Measurements from ENCODE around the gene METTL27.

Gene METTL27

DNA sequence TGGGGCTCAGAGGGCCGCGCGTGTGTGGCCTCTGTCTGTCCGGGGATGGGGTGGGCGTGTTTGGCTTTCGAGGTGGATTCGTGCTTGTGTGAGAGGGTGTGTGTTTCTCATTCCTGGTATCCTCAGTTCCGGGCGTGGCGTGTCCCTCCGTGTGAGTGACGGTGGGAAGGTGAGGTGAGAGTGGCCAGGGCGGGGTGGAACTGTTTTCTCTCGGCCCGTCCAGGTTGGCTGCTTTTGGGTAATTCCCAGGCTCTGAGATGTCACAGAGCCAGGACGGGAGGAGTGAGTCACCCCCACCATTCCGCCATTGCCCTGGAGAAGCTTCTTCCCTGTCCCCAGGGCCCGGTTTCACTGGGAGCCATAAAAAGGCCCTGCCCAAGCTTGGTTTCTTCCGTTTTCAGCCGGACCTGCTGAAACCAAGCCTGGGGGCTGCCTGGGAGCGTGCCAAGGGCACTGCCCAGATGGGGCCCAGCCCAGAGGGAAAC, 32.8 kb downstream of the METTL27 start:
- H4K8ac ChIP-seq (ENCODE audit: low read depth, low read length), result peak overlapping the region; percentile 6
- no peaks in the 10 kb centered on the region for H3K9me3 ChIP-seq (ENCODE audit: insufficient read depth, low read depth, low read length)
- H3K36me3 ChIP-seq (ENCODE audit: control insufficient read depth in 1 of 2, insufficient read depth in 2 of 2, low read length in 2 of 2), result no peaks in the 10 kb centered on the region
- no peak overlapping the region for H3K9ac ChIP-seq (ENCODE audit: low read length)
- peak overlapping the region; percentile 81 for H2AK5ac ChIP-seq (ENCODE audit: low read length)
- H2BK12ac ChIP-seq (ENCODE audit: low read length), result peak overlapping the region; percentile 46
- H2BK5ac ChIP-seq (ENCODE audit: low read depth, low read length, poor library complexity), result no peak overlapping the region
- H3K4me2 ChIP-seq (ENCODE audit: low read length), result no peak overlapping the region
- peaks cover 3% of the 10 kb centered on the region for H3K79me1 ChIP-seq (ENCODE audit: low read length)
- no peak overlapping the region for H2BK120ac ChIP-seq (ENCODE audit: insufficient read depth, low read length, poor library complexity)
- peak overlapping the region; percentile 25 for H3K18ac ChIP-seq (ENCODE audit: low read length)
- H3K79me2 ChIP-seq (ENCODE audit: control insufficient read depth, insufficient read depth, low read length, poor library complexity), result no peaks in the 10 kb centered on the region
- no peak overlapping the region for H4K12ac ChIP-seq (ENCODE audit: low read depth, low read length)
- peak; percentile 61 to 70 for DNase-seq
- H3K4me3 ChIP-seq (ENCODE audit: low read depth, low read length), result no peak overlapping the region
- no peak overlapping the region for H3K23ac ChIP-seq (ENCODE audit: low read length)
- H3K4ac ChIP-seq (ENCODE audit: low read depth, low read length), result no peak overlapping the region
- peak overlapping the region; percentile 37 for H3K27ac ChIP-seq (ENCODE audit: low read depth, low read length)
- H2AFZ ChIP-seq (ENCODE audit: insufficient read depth, low read length, poor library complexity), result no peak overlapping the region
- H4K91ac ChIP-seq (ENCODE audit: low read depth, low read length), result peak overlapping the region; percentile 36
- no peaks in the 10 kb centered on the region for H3K27me3 ChIP-seq (ENCODE audit: insufficient read depth, low read length)
- peaks cover 6 to 8% of the 10 kb centered on the region in 2 experiments for H3K4me1 ChIP-seq (ENCODE audit: control insufficient read depth in 1 of 2, insufficient read depth in 2 of 2, low read length in 2 of 2)
- WGBS (ENCODE audit: extremely low coverage, insufficient coverage, insufficient read length), result no CpG with 5 or more reads among the region's 21 CpGs
- H3K14ac ChIP-seq (ENCODE audit: low read length), result peak overlapping the region; percentile 22

DNA sequence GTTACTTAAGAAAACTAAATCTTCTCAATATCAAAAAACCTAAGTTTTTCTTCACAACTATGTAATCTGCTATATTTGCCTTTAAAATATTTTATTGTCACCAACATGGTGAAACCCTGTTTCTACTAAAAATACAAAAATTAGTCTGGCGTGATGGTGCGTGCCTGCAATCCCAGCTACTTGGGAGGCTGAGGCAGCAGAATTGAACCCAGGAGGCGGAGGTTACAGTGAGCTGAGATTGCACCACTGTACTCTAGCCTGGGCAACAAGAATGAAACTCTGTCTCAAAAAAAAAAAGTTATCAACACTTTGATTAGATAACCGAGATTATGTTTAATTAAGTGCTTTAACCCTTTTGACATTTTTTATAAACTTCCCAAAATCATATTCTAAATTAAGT, 39.9 kb downstream of the METTL27 start:
- no CpG with 5 or more reads among the region's 4 CpGs for WGBS (ENCODE audit: extremely low coverage, insufficient coverage, insufficient read length)
- H3K27ac ChIP-seq (ENCODE audit: low read depth, low read length), result no peak overlapping the region
- H3K79me1 ChIP-seq (ENCODE audit: low read length), result peaks cover 4% of the 10 kb centered on the region

DNA sequence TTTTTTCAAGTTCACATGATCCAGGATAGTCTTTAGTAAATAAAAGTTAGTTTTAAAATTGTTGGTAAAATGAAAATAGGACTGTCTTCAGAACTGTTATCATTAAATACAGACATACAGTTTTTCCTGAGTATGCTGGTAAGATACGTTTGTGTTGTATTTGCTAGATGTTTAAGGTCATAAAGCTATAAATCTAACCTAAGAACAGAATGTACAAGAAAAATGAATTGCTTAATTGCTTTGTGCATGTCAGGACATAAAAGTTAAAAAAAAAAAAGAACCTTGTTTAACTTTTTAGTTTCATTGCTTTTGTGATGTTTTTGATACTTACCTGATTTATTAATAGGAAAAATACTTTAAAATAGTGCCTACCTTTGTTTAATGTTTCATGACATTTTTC, 40.7 kb downstream of the METTL27 start:
- Histone ChIP-seq H3K4ac (ENCODE audit: low read depth, low read length) (no peak overlapping the region), H3K4me3 (ENCODE audit: low read depth, low read length) (no peak overlapping the region), H2AK5ac (ENCODE audit: low read length) (no peak overlapping the region), H3K9me3 (ENCODE audit: insufficient read depth, low read depth, low read length) (no peaks in the 10 kb centered on the region), H2BK5ac (ENCODE audit: low read depth, low read length, poor library complexity) (no peak overlapping the region), H3K36me3 (ENCODE audit: control insufficient read depth in 1 of 2, insufficient read depth in 2 of 2, low read length in 2 of 2) (peaks cover 0 to 1% of the 10 kb centered on the region in 2 experiments), H2AFZ (ENCODE audit: insufficient read depth, low read length, poor library complexity) (no peak overlapping the region), H3K27ac (ENCODE audit: low read depth, low read length) (no peak overlapping the region), H3K79me1 (ENCODE audit: low read length) (peaks cover 4% of the 10 kb centered on the region), H2BK12ac (ENCODE audit: low read length) (no peak overlapping the region), H3K27me3 (ENCODE audit: insufficient read depth, low read length) (no peaks in the 10 kb centered on the region), H3K79me2 (ENCODE audit: control insufficient read depth, insufficient read depth, low read length, poor library complexity) (peaks cover 4% of the 10 kb centered on the region), H3K9ac (ENCODE audit: low read length) (no peak overlapping the region), H4K12ac (ENCODE audit: low read depth, low read length) (no peak overlapping the region), H2BK120ac (ENCODE audit: insufficient read depth, low read length, poor library complexity) (no peak overlapping the region), H4K8ac (ENCODE audit: low read depth, low read length) (no peak overlapping the region), H4K91ac (ENCODE audit: low read depth, low read length) (no peak overlapping the region), H3K14ac (ENCODE audit: low read length) (no peak overlapping the region), H3K23ac (ENCODE audit: low read length) (no peak overlapping the region), H3K18ac (ENCODE audit: low read length) (no peak overlapping the region), H3K4me2 (ENCODE audit: low read length) (no peak overlapping the region), H3K4me1 (ENCODE audit: control insufficient read depth in 1 of 2, insufficient read depth in 2 of 2, low read length in 2 of 2) (peaks cover 4 to 7% of the 10 kb centered on the region in 2 experiments)
- DNase-seq, result no peak
- WGBS (ENCODE audit: extremely low coverage, insufficient coverage, insufficient read length), result no CpG with 5 or more reads among the region's 1 CpG

More for the DNA sequence above, 39.9 kb downstream of the METTL27 start:
- Histone ChIP-seq H2AK5ac (ENCODE audit: low read length) (no peak overlapping the region), H3K27me3 (ENCODE audit: insufficient read depth, low read length) (no peaks in the 10 kb centered on the region), H3K9ac (ENCODE audit: low read length) (no peak overlapping the region), H4K12ac (ENCODE audit: low read depth, low read length) (no peak overlapping the region), H2BK5ac (ENCODE audit: low read depth, low read length, poor library complexity) (no peak overlapping the region), H3K4me1 (ENCODE audit: control insufficient read depth in 1 of 2, insufficient read depth in 2 of 2, low read length in 2 of 2) (peaks cover 4 to 7% of the 10 kb centered on the region in 2 experiments), H2BK12ac (ENCODE audit: low read length) (no peak overlapping the region), H2BK120ac (ENCODE audit: insufficient read depth, low read length, poor library complexity) (no peak overlapping the region), H3K4ac (ENCODE audit: low read depth, low read length) (no peak overlapping the region), H4K91ac (ENCODE audit: low read depth, low read length) (no peak overlapping the region), H3K4me2 (ENCODE audit: low read length) (no peak overlapping the region), H3K18ac (ENCODE audit: low read length) (no peak overlapping the region), H2AFZ (ENCODE audit: insufficient read depth, low read length, poor library complexity) (no peak overlapping the region), H3K23ac (ENCODE audit: low read length) (no peak overlapping the region), H3K36me3 (ENCODE audit: control insufficient read depth in 1 of 2, insufficient read depth in 2 of 2, low read length in 2 of 2) (peaks cover 0 to 1% of the 10 kb centered on the region in 2 experiments), H3K79me2 (ENCODE audit: control insufficient read depth, insufficient read depth, low read length, poor library complexity) (peaks cover 4% of the 10 kb centered on the region), H3K14ac (ENCODE audit: low read length) (no peak overlapping the region), H4K8ac (ENCODE audit: low read depth, low read length) (no peak overlapping the region), H3K4me3 (ENCODE audit: low read depth, low read length) (no peak overlapping the region), H3K9me3 (ENCODE audit: insufficient read depth, low read depth, low read length) (no peaks in the 10 kb centered on the region)
- no peak for DNase-seq

DNA sequence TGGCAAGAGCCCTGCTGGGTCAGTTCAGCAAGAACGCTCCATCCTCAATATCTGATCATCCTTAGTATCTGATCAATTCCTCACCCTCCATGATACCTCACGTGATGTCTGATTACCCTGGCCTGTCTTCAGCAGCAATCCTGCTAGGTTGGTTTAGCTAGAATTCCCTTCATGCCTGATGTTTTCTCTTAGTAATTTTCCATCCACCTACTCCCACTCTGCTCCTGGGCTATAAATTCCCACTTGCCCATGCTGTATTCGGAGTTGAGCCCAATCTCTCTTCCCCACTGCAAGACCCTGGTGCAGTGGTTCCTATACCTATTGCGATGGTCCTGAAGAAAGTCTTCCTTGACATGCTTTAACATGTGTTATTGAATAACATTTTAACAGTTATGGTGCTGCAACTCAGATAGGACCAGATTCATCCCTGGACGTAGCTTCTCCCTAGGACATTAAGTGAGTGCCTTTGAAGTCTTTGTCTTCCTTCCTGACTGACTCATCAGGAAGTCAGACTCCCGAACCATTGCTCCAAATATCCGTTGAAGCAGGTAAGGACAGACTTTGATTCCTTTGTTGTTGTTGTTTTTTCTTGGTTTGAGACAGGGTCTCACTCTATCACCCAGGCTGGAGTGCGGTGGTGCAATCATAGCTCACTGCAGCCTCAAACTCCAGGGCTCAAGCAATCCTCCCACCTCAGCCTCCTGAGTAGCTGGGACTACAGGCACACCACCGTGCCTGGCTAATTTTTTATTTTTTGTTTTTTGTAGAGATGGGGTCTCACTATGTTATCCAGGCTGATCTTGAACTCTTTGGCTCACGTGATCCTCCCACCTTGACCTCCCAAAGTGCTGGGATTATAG, 42.8 kb downstream of the METTL27 start:
- peak; percentile 45 to 89 for DNase-seq
- H3K9ac ChIP-seq (ENCODE audit: low read length), result no peak overlapping the region
- H3K79me1 ChIP-seq (ENCODE audit: low read length), result peaks cover 4% of the 10 kb centered on the region
- H3K27me3 ChIP-seq (ENCODE audit: insufficient read depth, low read length), result no peaks in the 10 kb centered on the region
- no peak overlapping the region for H3K14ac ChIP-seq (ENCODE audit: low read length)
- H2BK12ac ChIP-seq (ENCODE audit: low read length), result no peak overlapping the region
- H3K9me3 ChIP-seq (ENCODE audit: insufficient read depth, low read depth, low read length), result no peaks in the 10 kb centered on the region
- H2BK5ac ChIP-seq (ENCODE audit: low read depth, low read length, poor library complexity), result no peak overlapping the region
- H4K8ac ChIP-seq (ENCODE audit: low read depth, low read length), result no peak overlapping the region
- H2AFZ ChIP-seq (ENCODE audit: insufficient read depth, low read length, poor library complexity), result no peak overlapping the region
- H3K4me2 ChIP-seq (ENCODE audit: low read length), result no peak overlapping the region
- H3K4me3 ChIP-seq (ENCODE audit: low read depth, low read length), result no peak overlapping the region
- no peak overlapping the region for H2AK5ac ChIP-seq (ENCODE audit: low read length)
- H3K4me1 ChIP-seq (ENCODE audit: control insufficient read depth in 1 of 2, insufficient read depth in 2 of 2, low read length in 2 of 2), result peaks cover 4 to 7% of the 10 kb centered on the region in 2 experiments
- H4K91ac ChIP-seq (ENCODE audit: low read depth, low read length), result peak overlapping the region; percentile 48
- WGBS (ENCODE audit: extremely low coverage, insufficient coverage, insufficient read length), result no CpG with 5 or more reads among the region's 10 CpGs
- peaks cover 0 to 1% of the 10 kb centered on the region in 2 experiments for H3K36me3 ChIP-seq (ENCODE audit: control insufficient read depth in 1 of 2, insufficient read depth in 2 of 2, low read length in 2 of 2)
- no peak overlapping the region for H4K12ac ChIP-seq (ENCODE audit: low read depth, low read length)
- H3K27ac ChIP-seq (ENCODE audit: low read depth, low read length), result peak overlapping the region; percentile 18
- no peak overlapping the region for H2BK120ac ChIP-seq (ENCODE audit: insufficient read depth, low read length, poor library complexity)
- H3K23ac ChIP-seq (ENCODE audit: low read length), result no peak overlapping the region
- no peak overlapping the region for H3K4ac ChIP-seq (ENCODE audit: low read depth, low read length)
- H3K79me2 ChIP-seq (ENCODE audit: control insufficient read depth, insufficient read depth, low read length, poor library complexity), result peaks cover 4% of the 10 kb centered on the region
- H3K18ac ChIP-seq (ENCODE audit: low read length), result no peak overlapping the region
